Measurements from ENCODE around the gene LRP5.
"Not testable (repeated sequence)": the region's sequence is repeated elsewhere in the genome, so short reads cannot be mapped to it uniquely, and the experiment has no call there.

The LRP5 gene

DNA sequence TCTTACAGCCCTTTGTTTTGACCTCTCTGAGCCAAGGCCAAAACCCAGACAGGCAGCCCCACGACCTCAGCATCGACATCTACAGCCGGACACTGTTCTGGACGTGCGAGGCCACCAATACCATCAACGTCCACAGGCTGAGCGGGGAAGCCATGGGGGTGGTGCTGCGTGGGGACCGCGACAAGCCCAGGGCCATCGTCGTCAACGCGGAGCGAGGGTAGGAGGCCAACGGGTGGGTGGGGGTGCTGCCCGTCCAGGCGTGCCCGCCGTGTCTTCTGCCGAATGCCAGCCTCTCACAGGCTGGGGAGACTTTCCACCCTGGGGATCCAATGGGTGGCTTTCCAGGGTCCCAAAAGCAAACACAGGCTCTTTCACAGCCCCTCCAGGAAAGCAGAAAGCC lies 111.1 kb downstream of the LRP5 start:
- DNase-seq (ENCODE audit: low read depth), result no peak

DNA sequence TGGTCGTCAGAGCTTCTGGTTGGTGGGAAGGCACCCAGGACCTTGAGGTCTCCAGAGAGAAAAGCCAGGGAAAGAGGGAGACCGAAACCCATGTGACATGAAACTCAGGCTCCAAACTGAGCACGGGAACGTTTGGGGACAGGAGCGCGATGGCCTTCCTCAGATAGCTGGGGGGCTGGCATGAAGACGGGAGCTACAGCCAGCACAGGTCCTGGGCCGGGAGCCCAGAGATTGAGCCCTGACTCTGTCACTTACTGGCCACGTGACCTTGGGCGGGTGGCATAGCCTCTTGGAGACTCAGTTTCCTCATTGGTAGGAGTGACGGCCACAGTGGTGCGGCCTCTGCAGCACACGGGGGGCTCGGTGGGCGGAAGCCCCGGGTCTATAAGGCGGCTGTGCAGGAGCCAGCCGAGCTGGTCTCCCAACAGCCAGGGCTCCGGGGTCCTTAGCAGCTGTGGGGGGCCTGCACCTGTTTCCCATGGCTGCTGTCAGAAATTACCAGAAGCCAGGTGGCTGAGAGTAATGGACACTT lies 111.8 kb downstream of the LRP5 start:
- DNase-seq (ENCODE audit: low read depth), result no peak

DNA sequence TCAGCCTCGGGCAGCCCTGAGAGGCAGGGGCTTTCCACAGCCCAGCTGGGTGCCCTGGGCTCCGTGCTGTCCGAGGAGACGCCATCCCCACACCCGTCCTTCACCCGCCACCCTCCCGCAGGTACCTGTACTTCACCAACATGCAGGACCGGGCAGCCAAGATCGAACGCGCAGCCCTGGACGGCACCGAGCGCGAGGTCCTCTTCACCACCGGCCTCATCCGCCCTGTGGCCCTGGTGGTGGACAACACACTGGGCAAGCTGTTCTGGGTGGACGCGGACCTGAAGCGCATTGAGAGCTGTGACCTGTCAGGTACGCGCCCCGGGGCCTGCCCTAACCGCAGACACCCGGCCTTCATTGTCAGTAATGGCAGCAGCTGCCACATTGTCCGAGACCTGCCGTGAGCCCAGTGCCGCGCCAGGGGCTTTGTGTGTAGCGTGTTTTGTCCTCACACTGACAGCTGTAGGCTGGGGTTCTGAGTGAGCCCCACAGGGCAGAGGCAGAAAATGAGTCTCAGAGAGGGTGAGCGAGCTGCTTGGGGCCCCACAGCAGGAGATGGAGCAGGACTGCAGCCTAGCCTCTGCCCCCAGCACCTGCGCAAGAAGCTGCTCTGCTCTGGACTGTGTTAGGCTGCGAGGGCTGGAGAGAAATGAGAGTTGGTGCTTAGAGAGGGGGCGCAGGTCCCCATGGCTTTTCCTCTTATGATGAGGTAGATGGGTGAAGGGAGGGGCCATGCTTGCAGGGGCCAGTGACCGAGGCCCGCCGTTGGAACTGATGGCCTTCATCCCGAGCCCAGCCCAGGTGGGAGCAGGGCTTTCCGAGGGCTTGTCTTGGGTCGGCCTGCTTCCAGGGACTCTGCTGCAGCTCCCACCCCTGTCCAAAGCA lies 112.8 kb downstream of the LRP5 start:
- DNase-seq (ENCODE audit: low read depth), result no peak

DNA sequence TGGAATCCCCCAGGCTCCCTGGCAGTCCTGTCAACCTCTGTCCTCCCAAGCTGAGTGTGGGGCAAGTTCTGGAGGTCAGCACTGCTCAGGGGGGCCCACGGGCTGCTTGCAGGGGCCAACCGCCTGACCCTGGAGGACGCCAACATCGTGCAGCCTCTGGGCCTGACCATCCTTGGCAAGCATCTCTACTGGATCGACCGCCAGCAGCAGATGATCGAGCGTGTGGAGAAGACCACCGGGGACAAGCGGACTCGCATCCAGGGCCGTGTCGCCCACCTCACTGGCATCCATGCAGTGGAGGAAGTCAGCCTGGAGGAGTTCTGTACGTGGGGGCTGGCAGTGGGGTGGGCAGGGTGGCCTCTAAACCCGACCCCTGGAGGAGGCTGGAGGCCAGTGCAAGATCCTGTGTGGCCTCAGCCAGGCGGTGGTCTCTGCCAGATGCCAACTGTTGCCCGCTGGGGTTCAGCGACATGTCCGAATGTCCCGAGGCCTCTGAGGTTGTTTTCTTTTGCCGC lies 113.5 kb downstream of the LRP5 start:
- DNase-seq (ENCODE audit: low read depth), result no peak

GRCh38 chr11:68429661-68430060 lies 117.3 kb downstream of the LRP5 start:
- no peak for DNase-seq (ENCODE audit: low read depth)

DNA sequence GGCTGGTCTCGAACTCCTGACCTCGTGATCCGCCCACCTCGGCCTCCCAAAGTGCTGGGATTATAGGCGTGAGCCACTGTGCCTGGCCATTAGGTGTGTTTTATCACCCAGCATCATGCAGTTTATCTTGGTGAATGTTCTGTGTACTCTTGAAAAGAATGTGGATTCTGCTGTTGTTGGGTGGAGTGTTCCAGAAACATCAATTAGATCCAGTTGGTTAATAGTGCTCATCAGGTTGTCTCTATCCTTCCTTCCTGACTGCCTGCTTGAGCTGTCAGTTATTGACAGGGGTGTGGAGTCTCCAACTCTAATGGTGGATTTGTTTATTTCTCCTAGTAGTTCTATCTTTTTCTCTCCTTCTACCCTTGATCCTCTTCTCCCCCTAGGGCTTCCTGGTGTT lies 118.0 kb downstream of the LRP5 start:
- no peak for DNase-seq (ENCODE audit: low read depth)

DNA sequence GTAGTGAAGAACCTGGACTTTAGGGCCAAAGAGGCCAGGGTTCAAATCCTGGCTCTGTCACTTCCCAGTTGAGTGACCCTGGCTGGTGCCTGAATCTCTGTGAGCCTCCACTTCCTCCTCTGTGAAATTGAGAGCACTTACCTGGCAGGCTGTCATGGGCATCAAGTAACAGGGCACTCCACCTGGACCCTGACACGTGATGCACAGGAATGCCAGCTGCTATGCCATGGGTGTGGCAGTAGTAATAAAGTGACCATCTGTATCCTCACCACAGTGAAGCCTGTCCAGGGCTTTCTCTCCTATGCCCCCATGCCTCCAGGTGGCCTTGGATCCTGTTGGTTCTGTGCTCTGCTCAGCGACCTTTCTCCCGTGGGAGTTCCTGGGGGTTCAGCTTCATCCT lies 118.4 kb downstream of the LRP5 start:
- no peak for DNase-seq (ENCODE audit: low read depth)

DNA sequence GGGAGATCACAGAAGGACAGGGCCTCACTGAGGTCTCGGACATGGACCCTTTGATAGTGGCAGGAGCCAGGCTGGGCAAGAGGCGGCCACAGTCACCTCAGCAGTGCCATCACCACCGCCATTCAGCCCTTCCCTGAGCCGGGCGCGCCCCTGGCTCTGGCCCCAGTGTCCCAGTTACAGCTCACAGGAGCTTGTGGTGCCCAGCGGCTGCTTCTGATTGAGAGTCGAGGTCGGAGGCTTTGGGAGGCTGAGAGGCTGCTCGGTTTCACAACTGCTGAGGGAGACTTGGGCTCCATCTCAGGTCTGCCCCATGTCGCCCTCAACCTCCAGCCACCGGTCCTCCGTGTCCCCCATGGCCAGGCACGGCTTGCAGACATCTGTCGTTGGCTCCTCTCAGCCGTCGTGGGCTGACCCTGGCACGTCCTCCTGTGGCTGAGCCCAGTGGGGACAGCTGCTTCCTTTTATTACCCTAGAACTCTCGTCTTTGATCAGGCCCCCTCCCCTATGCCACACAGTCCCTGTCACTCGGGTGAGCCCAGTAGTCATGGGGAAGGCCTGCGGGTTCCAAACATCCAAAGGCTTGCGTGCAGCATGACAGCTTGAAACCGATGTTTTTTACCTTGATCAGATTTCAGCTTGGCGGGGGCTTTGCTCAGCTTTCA lies 119.7 kb downstream of the LRP5 start:
- no peak for DNase-seq (ENCODE audit: low read depth)

DNA sequence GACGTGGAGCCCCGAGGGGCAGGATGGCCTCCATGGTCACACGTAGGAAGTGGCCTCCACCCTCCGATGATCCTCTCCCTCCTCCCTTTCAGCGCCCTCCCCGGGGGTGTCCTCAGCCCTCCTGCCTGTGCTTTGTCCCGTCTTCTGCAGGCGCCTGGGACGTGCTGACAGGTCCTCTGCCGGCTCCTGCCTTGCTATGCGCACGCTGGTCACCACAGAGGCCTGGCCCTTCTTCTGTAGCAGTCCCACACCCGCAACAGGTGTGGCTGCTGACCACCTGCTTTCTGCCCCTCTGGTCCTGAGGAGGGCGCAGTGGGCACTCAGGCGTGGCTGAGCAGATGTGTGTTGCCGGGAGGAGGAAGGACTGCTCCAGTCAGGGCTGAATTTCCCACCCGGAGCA lies 120.5 kb downstream of the LRP5 start:
- DNase-seq (ENCODE audit: low read depth), result no peak

GRCh38 chr11:68433541-68433940 lies 121.2 kb downstream of the LRP5 start:
- no peak for DNase-seq (ENCODE audit: low read depth)

DNA sequence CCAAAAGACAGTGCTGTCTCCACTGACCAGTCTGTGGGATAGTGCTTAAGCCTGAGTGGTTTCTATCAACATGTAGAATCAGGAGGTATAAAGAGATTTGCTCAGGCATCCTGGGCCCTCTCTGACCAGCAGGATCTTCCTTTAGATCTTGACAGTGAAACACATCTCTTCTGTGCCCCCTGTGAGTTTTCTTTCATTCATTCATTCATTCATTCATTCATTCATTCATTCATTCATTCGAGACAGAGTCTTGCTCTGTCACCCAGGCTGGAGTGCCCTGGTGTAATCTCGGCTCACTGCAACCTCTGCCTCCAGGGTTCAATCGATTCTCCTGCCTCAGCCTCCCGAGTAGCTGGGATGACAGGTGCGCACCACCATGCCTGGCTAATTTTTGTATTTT lies 121.8 kb downstream of the LRP5 start:
- not testable (repeated sequence) for DNase-seq (ENCODE audit: low read depth)

- no peak for DNase-seq (ENCODE audit: low read depth)
Measured at GRCh38 chr11:68436162-68436888, 123.9 kb downstream of the LRP5 start.

GRCh38 chr11:68436985-68437926 lies 124.9 kb downstream of the LRP5 start:
- no peak for DNase-seq (ENCODE audit: low read depth)

GRCh38 chr11:68437927-68438657 lies 125.7 kb downstream of the LRP5 start:
- no peak for DNase-seq (ENCODE audit: low read depth)

DNA sequence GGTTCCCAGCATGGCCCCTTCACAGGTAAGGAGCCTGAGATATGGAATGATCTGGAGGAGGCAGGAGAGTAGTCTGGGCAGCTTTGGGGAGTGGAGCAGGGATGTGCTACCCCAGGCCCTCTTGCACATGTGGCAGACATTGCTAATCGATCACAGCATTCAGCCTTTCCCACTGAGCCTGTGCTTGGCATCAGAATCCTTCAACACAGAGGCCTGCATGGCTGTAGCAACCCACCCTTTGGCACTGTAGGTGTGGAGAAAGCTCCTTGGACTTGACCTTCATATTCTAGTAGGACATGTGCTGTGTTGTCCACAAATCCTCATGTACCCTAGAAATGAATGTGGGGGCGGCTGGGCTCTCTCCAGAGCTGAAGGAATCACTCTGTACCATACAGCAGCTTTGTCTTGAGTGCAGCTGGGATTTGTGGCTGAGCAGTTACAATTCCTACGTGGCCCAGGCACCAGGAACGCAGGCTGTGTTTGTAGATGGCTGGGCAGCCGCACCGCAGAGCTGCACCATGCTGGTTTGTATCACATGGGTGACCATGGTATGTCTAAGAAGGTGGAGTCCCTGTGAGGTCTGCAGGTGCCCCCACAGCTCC lies 126.4 kb downstream of the LRP5 start:
- no peak for DNase-seq (ENCODE audit: low read depth)

- no peak for DNase-seq (ENCODE audit: low read depth)
Measured at GRCh38 chr11:68439355-68440065, 127.1 kb downstream of the LRP5 start.

DNA sequence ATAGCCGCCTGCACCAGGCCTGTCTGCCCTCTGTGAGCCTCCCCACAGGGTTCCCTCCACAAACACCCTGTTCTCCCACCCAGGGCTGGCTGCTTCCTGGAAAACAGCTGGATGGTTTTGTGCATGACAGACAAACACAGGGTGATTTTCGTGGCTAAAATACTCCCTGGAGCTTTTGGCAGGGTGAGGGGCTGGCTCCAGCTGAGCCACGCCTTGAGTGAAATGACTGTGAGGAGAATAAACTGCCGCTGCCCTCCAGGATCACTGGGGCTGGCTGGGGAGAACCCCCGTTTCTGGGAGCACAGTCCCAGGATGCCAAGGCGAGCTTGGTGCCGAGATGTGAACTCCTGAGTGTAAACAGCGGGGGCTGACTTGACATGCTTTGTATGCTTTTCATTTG lies 127.8 kb downstream of the LRP5 start:
- no peak for DNase-seq (ENCODE audit: low read depth)

- DNase-seq (ENCODE audit: low read depth), result no peak
Measured at GRCh38 chr11:68441466-68442230, 129.3 kb downstream of the LRP5 start.

- no peak for DNase-seq (ENCODE audit: low read depth)
Measured at GRCh38 chr11:68442433-68442832, 130.0 kb downstream of the LRP5 start.
